AG04449 (cell line): ENCODE data around the gene CAB39L.

ENCODE experiments used
- CTCF ChIA-PET: fragments of 350-600 bp; formaldehyde crosslinking; extraction: SDS; loops from one replicate; lab custom pipeline; 2021; ENCODE audit warnings: antibody characterized with exemption; lab: Yijun Ruan, JAX
- POLR2A ChIA-PET: fragments of 400-600, 350-600 bp; formaldehyde crosslinking; extraction: SDS; loops from one replicate; lab custom pipeline; 2020; ENCODE audit warnings: antibody characterized with exemption, inconsistent platforms; lab: Yijun Ruan, JAX
- DNase-seq: peaks from one replicate; pipeline ENCODE4 v3.0.0-alpha.2; 2010; ENCODE audit warnings: low read depth, low spot score
- H3K4me3 ChIP-seq: 2 replicates; pipeline ENCODE4 v1.5.1; 2011; ENCODE audit warnings: low read depth, mild to moderate bottlenecking, control low read depth, low read length
- TF ChIP-seq, protein P1 (sequence below): IDR thresholded peaks from one replicate; pipeline ENCODE4 v1.5.1; 2011; ENCODE audit warnings: mild to moderate bottlenecking, moderate library complexity, low read length, control low read depth, inconsistent platforms; ENCODE audit not compliant: insufficient read depth; ENCODE audit errors: missing control alignments

CAB39L gene

DNA sequence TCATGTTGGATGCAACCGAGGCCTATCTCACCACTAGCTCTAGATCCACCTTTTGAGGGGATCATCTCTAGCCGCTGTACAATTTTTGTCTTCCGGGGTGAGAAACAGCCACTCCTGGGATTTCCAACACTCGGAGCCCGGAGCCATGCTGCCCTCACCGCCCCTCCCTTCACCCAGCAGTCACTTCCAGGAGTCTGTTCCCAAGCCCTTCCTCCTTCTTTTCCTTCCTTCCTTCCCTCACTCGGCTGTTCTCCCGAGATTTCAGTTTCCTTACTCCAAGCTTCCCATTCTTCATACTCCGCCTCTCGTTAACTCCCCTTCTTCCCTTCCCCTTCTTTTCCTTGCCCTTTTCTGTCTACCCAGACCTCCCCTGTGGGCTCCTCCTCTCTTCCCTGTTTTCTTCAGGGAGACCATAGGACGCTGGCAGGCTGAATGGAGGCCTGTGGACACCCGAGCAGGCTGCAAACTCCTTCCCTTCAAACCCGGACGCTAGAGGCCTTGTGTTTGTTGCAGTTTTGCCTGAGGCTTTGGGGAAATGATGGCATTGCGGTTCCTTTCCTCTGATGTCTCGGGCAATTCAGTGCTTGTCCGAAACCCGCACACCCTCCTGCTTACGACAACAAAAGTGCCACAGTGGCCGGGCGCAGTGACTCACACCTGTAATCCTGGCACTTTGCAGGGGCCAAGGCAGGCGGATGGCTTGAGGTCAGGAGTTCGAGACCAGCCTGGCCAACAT lies 96.0 kb downstream of the CAB39L start:
- TF ChIP-seq, protein P1, sequence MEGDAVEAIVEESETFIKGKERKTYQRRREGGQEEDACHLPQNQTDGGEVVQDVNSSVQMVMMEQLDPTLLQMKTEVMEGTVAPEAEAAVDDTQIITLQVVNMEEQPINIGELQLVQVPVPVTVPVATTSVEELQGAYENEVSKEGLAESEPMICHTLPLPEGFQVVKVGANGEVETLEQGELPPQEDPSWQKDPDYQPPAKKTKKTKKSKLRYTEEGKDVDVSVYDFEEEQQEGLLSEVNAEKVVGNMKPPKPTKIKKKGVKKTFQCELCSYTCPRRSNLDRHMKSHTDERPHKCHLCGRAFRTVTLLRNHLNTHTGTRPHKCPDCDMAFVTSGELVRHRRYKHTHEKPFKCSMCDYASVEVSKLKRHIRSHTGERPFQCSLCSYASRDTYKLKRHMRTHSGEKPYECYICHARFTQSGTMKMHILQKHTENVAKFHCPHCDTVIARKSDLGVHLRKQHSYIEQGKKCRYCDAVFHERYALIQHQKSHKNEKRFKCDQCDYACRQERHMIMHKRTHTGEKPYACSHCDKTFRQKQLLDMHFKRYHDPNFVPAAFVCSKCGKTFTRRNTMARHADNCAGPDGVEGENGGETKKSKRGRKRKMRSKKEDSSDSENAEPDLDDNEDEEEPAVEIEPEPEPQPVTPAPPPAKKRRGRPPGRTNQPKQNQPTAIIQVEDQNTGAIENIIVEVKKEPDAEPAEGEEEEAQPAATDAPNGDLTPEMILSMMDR, result no peak
- CTCF ChIA-PET, result no interaction called here
- POLR2A ChIA-PET, result interaction anchor here (0.7 kb wide), 1 partner anchor 66 kb away, joined by 3 read pairs; no protein-coding TSS in a partner anchor

DNA sequence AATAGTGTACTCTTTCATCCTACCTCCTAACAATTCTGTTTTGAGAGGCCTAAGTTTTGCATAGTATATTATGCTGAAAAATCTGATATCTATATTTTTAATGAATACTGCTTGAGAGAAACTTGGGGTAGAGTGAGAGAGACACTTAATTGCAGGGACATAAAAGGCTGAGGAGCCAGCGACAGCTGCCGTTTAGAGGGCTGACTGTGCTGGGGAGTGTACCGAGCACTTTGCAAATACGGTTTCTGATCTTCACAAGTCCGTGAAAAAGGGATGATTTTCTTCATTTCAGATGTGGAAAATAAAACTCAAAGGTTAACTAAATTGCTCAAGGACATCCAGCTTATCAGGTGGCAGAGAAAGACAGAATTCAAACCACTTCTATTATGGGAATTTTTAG lies 97.4 kb downstream of the CAB39L start:
- no peak overlapping the region for H3K4me3 ChIP-seq
- no peak for DNase-seq
- TF ChIP-seq, protein P1, result no peak
- POLR2A ChIA-PET, result no interaction called here
- CTCF ChIA-PET, result no interaction called here

More for the DNA sequence above, 96.0 kb downstream of the CAB39L start:
- no peak for DNase-seq
- no peak overlapping the region for H3K4me3 ChIP-seq

DNA sequence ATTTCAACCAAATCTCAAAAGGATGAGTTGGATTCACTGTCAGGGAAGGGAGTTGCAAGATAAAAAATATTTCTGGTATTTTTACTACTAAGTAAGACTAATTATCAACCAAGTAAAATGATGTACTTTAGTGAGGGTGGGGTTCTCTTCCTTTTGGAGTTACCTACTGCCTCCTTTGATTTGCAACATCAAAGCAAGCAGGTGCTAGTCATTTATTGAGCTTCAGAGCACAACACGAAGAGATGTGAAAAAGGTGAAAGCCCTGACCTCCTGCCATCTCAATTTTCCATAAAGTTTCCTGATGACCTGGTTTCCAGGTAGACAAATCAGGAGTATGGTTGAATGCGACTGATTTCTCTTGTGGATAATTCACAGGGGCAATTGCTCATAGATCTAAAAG lies 100.1 kb downstream of the CAB39L start:
- ChIA-PET CTCF (no interaction called here), POLR2A (no interaction called here)
- TF ChIP-seq, protein P1, result no peak
- no peak overlapping the region for H3K4me3 ChIP-seq
- no peak for DNase-seq

DNA sequence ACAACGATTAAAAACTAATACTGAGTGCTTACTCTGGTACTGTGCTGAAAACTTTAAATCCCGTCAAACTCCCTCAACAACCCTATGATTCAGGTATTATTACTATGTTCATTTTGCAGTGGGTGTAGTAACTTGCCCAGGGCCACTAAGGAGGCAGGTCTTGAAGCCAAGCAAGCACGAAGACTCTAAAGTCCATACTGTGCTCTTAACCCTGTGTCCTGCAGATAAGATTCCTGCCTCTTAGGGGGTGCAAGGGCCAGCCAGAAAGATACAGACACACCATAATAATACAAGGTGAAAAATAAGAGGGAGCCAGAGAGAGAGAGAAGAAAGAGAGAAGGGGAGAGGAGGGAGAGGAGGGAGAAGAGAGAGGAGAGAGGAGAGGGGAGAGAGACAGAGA lies 100.6 kb downstream of the CAB39L start:
- ChIA-PET POLR2A (no interaction called here), CTCF (no interaction called here)
- TF ChIP-seq, protein P1, result no peak
- no peak overlapping the region for H3K4me3 ChIP-seq
- no peak for DNase-seq

DNA sequence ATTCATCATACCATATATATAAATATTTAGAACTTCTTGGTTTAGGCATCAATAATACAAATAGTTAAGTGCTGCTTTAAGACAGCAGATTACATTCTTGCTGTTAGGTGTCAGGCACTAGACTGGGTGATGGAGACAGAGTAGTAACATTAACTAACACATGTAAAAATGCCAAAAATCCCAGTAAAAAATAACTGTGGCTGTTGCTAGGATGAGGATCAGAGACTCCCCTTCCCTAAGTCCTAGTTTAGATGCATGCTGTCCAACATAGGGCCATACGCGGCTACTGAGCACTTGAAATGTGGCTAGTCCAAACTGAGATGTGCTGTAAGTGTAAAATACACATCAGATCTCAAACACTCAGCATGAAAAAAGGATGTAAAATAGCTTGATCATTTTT lies 101.4 kb downstream of the CAB39L start:
- POLR2A ChIA-PET, result no interaction called here

DNA sequence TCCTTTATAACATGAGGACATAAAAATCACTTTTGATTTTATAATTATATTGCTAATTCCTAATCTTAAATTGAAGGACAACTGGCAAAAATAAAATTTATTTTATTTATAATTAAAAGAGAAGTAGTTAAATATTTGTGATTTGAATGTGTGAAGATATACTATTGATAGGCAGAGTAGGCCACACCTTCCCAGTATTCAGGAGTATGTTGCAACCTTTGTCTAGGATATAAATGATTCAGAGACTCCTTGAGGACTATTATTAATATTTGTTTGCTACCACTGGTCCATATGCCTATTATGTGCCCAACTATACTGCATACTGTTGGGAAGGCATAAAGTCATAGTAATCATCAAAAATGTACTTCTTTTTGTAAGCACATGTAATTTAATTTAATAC lies 101.9 kb downstream of the CAB39L start:
- no peak overlapping the region for H3K4me3 ChIP-seq
- no peak for DNase-seq
- CTCF ChIA-PET, result no interaction called here
- TF ChIP-seq, protein P1, result no peak
- POLR2A ChIA-PET, result no interaction called here

More for the DNA sequence above, 101.4 kb downstream of the CAB39L start:
- H3K4me3 ChIP-seq, result no peak overlapping the region
- no peak for DNase-seq
- TF ChIP-seq, protein P1, result no peak
- CTCF ChIA-PET, result no interaction called here
